GM13977 (cell line): ENCODE results near the gene SMPD4.
"Not testable (repeated sequence)": the region's sequence is repeated elsewhere in the genome, so short reads cannot be mapped to it uniquely, and the experiment has no call there.

ENCODE experiments used
- DNase-seq: peaks from one replicate; pipeline ENCODE4 v3.0.0; 2012; ENCODE audit warnings: low spot score
- CTCF ChIP-seq: IDR thresholded peaks from 2 replicates; pipeline ENCODE4 v1.5.1; 2012; ENCODE audit warnings: mild to moderate bottlenecking, control low read depth; ENCODE audit not compliant: insufficient read depth; ENCODE audit errors: extremely low read depth, missing control alignments
- in situ Hi-C: fragments of 300-500 bp; cut with MboI; formaldehyde crosslinking; loops from one replicate; pipeline ENCODE4 v1.12.0; 2022; ENCODE audit warnings: low sequenced_read_pairs, low pct_unique_long_range_greater_than_20kb, mixed read lengths, inconsistent platforms; ENCODE audit not compliant: unreplicated experiment

The SMPD4 gene

GRCh38 chr2:130138841-130139251, 42.6 kb downstream of the SMPD4 start:
- DNase-seq, in situ Hi-C loops: not testable (repeated sequence)

DNA sequence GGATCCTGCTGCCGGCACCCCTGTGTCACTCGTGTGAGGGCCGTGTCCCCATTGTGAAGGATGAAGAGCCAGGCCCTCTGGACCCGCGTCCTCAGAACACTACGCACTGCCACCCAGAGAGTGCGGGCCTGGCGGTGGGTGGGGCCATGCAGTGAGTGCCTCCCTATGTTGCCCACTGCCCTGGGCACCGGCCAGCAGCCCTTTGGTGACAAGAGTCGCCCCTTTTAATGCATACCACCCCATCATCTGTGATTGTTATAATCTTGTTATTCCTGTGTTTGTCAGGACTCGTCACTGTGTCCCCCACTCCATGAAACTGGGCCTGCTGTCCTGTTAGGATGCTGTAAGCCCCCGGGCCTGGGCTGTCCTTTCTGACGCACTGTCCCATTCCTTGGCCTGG, 43.1 kb downstream of the SMPD4 start:
- DNase-seq, in situ Hi-C loops: not testable (repeated sequence)

GRCh38 chr2:130137118-130137517, 44.3 kb downstream of the SMPD4 start:
- DNase-seq, in situ Hi-C loops: not testable (repeated sequence)

DNA sequence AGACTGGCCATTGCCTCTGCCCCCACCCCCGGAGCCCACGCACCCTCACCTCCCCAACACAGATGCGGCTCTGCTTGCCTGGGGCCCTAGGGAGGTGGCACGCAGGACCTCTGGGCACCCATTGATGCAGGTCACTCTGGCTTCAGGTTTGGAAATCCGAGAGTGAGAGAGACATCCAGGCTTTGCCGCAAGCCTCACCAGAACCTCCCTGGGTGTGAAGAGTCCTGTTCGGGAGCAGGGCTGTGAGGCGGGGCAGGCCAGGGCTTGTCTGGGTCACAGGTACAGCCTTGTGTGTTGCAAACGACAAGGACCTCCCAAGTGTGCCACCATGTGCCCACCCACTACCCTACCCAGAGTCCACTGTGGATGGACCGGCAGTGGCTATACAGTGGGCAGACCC, 44.9 kb downstream of the SMPD4 start:
- in situ Hi-C loops, DNase-seq: not testable (repeated sequence)

GRCh38 chr2:130135692-130136541, 45.5 kb downstream of the SMPD4 start:
- TF ChIP-seq CTCF = no peak
- in situ Hi-C loops = no loop called here
- DNase-seq = no peak

DNA sequence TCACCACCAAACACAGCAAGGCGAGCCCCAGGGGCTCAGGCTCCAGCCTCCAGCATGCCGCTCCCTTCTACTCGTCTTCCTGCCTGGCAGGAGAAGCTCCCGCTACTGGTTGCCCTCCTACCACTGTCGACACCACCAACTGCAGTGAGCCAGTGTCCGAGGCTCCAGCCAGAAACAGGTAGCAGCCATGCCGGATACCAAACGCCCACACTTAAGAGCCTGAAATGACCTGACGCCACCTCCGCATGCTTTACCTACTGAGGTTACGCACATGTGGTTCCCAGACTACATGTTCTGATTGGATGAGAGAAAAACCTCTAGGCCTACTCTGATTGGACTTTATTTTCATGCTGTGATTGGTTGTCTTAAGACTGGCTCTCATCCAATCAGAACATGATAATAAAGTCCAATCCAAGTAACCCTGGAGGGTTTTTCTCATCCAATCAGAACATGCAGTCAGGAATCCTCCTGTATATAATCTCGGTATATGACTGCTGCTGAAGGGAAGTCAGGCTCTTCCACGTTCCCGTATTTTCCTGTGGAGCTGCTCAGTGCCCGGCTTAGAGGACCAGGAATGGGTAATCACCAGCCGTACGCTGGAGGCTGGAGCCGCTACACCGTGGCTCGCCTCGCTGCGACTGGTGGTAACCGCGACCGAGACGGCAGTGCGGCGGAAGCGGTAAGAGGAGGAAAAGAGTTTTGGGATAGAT, 52.1 kb downstream of the SMPD4 start, which contains the start of gene POTEF:
Gene POTEF (minus strand): TSS at position 103 of the 710 bp plus-strand sequence. CDS start 8,707 bp downstream, outside the sequence.
- DNase-seq, in situ Hi-C loops: not testable (repeated sequence)

DNA sequence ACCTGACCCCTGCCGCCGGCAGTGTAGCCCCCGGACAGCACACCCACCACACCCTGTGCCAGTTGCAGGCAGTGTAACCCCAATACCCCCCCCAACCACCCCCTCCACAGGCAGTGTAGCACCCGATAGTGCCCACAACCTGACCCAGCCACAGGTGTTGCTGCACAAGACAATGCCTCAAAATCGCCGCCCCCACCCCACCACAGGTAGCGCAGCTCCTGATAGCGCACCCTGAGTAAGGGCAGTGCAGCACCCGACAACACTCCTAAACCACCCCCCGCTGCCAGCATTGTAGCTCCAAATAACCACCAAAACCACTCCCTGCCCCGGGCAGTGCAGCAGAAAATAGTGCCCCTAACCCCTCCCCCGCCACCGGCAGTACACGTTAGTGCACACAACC, 52.9 kb downstream of the SMPD4 start:
- in situ Hi-C loops, DNase-seq: not testable (repeated sequence)

DNA sequence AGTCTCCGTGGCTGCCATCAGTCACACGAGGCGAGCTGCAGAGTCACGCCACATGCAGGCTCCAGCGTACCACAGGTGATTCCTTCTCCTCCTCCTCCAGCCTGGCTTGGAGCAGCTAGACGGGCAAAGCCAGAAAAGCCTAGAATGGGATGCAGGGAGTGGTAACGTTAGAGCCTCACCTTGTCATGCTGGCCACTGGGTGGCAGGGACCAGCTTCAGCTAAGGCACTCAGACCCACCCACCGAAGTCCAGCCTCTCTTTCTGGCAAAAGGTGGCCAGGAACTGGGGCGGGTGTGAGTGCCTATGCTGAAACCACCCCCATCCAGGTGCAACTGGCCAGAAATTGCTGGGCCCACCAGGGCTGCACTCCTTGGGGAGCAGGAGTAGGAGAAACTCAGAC, 53.7 kb downstream of the SMPD4 start:
- in situ Hi-C loops, DNase-seq: not testable (repeated sequence)

DNA sequence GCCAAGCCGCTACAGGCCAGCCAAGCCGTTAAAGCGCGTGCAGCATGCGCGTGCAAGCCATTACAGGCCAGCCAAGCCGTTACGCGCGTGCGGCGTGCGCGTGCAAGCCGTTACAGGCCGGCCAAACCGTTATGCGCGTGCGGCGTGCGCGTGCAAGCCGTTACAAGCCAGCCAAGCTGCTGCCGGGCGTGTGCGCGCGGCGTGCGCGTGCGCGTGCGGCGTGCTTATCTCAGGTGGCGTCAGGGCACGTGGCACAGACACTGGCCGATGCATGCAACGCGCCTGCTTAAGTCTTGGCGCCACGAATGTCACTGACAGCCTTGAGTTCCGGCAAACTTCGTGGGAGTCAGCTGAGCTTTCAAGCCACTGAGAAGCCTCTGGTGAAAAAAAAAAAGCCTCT, 60.5 kb downstream of the SMPD4 start:
- DNase-seq, in situ Hi-C loops: not testable (repeated sequence)

DNA sequence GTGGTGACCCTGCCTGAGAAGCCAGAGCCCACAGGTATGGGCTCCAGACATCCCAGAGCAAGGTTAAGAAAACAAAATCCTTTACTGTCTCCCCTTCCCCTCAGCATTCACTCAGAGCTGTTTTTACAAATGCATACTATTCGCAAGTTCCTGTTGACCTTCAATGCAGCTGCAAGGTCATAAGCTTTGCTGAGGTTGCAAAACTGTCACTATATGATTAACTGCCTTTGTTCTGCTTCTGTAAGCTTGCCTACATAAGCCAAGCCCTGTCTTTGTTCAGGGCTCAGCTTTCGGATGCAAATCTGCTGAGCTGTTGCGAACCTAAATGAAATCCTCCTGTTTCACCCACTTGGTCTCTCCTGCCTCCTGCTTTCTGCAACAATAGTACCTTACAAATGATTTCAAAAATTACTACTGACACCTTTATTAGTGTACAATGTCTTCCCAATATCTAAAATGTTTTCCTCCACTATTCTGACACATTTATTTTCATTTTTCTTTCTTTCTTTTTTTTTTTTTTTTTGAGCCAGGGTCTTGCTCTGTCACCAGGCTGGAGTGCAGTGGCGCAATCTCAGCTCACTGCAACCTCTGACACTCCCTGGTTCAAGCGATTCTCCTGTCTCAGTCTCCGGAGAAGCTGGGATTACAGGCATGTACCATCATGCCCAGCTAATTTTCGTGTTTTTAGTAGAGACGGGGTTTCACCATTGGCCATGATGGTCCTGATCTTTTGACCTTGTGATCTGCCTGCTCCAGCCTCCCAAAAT, 78.6 kb downstream of the SMPD4 start:
- not testable (repeated sequence) for DNase-seq

More for the DNA sequence above, 78.6 kb downstream of the SMPD4 start:
- in situ Hi-C loops = not testable (repeated sequence)
